CD8-positive, alpha-beta memory T cell (primary cell): ENCODE measurements around the gene UNC45B. TPM values are rescaled to one million over a fixed set of nuclear protein-coding genes. Genes with fewer than 3 reads are reported as not detected.
"Not testable (repeated sequence)": the region's sequence is repeated elsewhere in the genome, so short reads cannot be mapped to it uniquely, and the experiment has no call there.

Experiments used
- CTCF ChIA-PET: fragments of 350-600 bp; sonication (Branson Sonifier 250); formaldehyde crosslinking; loops from one replicate; lab custom pipeline; 2021; ENCODE audit warnings: antibody characterized with exemption; lab: Charles Lee
- POLR2A ChIA-PET: fragments of 350-600 bp; sonication (Branson Sonifier 250); formaldehyde crosslinking; loops from one replicate; lab custom pipeline; 2021; ENCODE audit warnings: antibody characterized with exemption; lab: Charles Lee
- DNase-seq, 5 donors: peaks; one replicate each; pipeline versions ENCODE4 v3.0.0 to v3.0.0-alpha.2; 2020 to 2022; ENCODE audit warnings: mixed read lengths in 1 of 5
- H3K27ac ChIP-seq: one replicate; pipeline ENCODE4 v1.7.0; 2013; ENCODE audit warnings: low read depth, mild to moderate bottlenecking, low read length, moderate library complexity
- H3K27me3 ChIP-seq: 2 replicates; pipeline ENCODE4 v1.7.0; 2013; ENCODE audit warnings: low read length, mild to moderate bottlenecking; ENCODE audit not compliant: insufficient read depth, poor library complexity, severe bottlenecking
- H3K36me3 ChIP-seq: 2 replicates; pipeline ENCODE4 v1.7.0; 2013; ENCODE audit warnings: mild to moderate bottlenecking, low read length, moderate library complexity; ENCODE audit not compliant: insufficient read depth
- H3K4me1 ChIP-seq: 2 replicates; pipeline ENCODE4 v1.7.0; 2013; ENCODE audit warnings: mild to moderate bottlenecking, low read length, moderate library complexity; ENCODE audit not compliant: insufficient read depth
- H3K4me3 ChIP-seq: 2 replicates; pipeline ENCODE4 v1.7.0; 2013; ENCODE audit warnings: mild to moderate bottlenecking, low read length
- H3K9me3 ChIP-seq: 2 replicates; pipeline ENCODE4 v1.7.0; 2013; ENCODE audit warnings: mild to moderate bottlenecking, low read length
- H3K27ac Mint-ChIP-seq, 8 donors: one replicate each; pipeline ENCODE4 v1.8.0; 2020 to 2021; ENCODE audit warnings: mixed read lengths in 8 of 8, mild to moderate bottlenecking in 6 of 8, inconsistent platforms in 3 of 8, moderate library complexity in 3 of 8
- H3K27me3 Mint-ChIP-seq, 2 donors: one replicate each; pipeline ENCODE4 v1.8.0; 2020 to 2021; ENCODE audit warnings: mixed read lengths in 2 of 2, mild to moderate bottlenecking in 1 of 2, moderate library complexity in 1 of 2
- H3K36me3 Mint-ChIP-seq, 3 donors: one replicate each; pipeline ENCODE4 v1.8.0; 2020 to 2021; ENCODE audit warnings: mixed read lengths in 3 of 3, inconsistent platforms in 1 of 3, mild to moderate bottlenecking in 1 of 3
- H3K4me1 Mint-ChIP-seq, 3 donors: one replicate each; pipeline ENCODE4 v1.8.0; 2020 to 2021; ENCODE audit warnings: mixed read lengths in 3 of 3, inconsistent platforms in 1 of 3, mild to moderate bottlenecking in 1 of 3
- H3K4me3 Mint-ChIP-seq, 7 donors: one replicate each; pipeline ENCODE4 v1.8.0; 2020 to 2021; ENCODE audit warnings: mixed read lengths in 7 of 7, mild to moderate bottlenecking in 6 of 7, moderate library complexity in 4 of 7, inconsistent platforms in 2 of 7
- H3K9me3 Mint-ChIP-seq, 5 donors: one replicate each; pipeline ENCODE4 v1.8.0; 2020 to 2022; ENCODE audit warnings: mixed read lengths in 5 of 5, mild to moderate bottlenecking in 3 of 5, moderate library complexity in 2 of 5, inconsistent platforms in 1 of 5
- polyA plus RNA-seq: library from polyadenylated mRNA; unstranded; fragments of 300-500 nt; fragmentation: Illumina TruSeq; gene quantifications from one replicate; pipeline ENCODE4 v1.2.3, GENCODE V29; 2021
- total RNA-seq, 2 experiments: library from RNA; stranded (reverse); gene quantifications; one replicate each; pipeline ENCODE4 v1.2.3, GENCODE V29; 2021

UNC45B gene
- total and polyA plus RNA-seq, 3 experiments from 2014 or later: 0.43 TPM; not detected in 2

- Mint-ChIP-seq H3K27ac (peak overlapping the region in 5 of 8 donors; percentile 36 to 88 (median 73)), H3K4me1 (peaks cover 8 to 23% (median 20%) of the 10 kb centered on the region in 3 donors), H3K4me3 (peak overlapping the region; percentile 84 to 93 (median 86)), H3K9me3 (no peaks in the 10 kb centered on the region), H3K27me3 (no peaks in the 10 kb centered on the region), H3K36me3 (peaks cover 0 to 23% (median 0%) of the 10 kb centered on the region in 3 donors)
- H3K27ac ChIP-seq: no peak overlapping the region
- H3K4me3 ChIP-seq: no peak overlapping the region
- H3K4me1 ChIP-seq: peaks cover 14% of the 10 kb centered on the region
- POLR2A ChIA-PET: interaction anchor here (0.9 to 1.0 kb wide), 2 partner anchors 18 to 666 kb away, joined by 4 to 8 read pairs; partner anchors contain the start of gene TAF15
- DNase-seq: no peak
- CTCF ChIA-PET: interaction anchor here (1.2 to 2.4 kb wide), 2 partner anchors 16 to 18 kb away, joined by 6 to 7 read pairs; no protein-coding TSS in a partner anchor
- no peaks in the 10 kb centered on the region for H3K27me3 ChIP-seq
- peaks cover 14% of the 10 kb centered on the region for H3K36me3 ChIP-seq
- no peaks in the 10 kb centered on the region for H3K9me3 ChIP-seq
Observed at GRCh38 chr17:35142467-35142796, 5.2 kb upstream of the UNC45B start.

- no peaks in the 10 kb centered on the region for H3K27me3 Mint-ChIP-seq
- peak overlapping the region in 1 of 7 donors; percentile 61 for H3K4me3 Mint-ChIP-seq
- Histone ChIP-seq H3K9me3 (no peaks in the 10 kb centered on the region), H3K36me3 (no peaks in the 10 kb centered on the region), H3K27ac (no peak overlapping the region), H3K4me1 (peaks cover 14% of the 10 kb centered on the region), H3K4me3 (no peak overlapping the region), H3K27me3 (no peaks in the 10 kb centered on the region)
- H3K27ac Mint-ChIP-seq: no peak overlapping the region
- no peak for DNase-seq
- ChIA-PET POLR2A (no interaction called here), CTCF (interaction anchor here (2.4 kb wide), 1 partner anchor 14 kb away, joined by 7 read pairs; no protein-coding TSS in a partner anchor)
- no peaks in the 10 kb centered on the region for H3K9me3 Mint-ChIP-seq
- peaks cover 8 to 20% (median 20%) of the 10 kb centered on the region in 3 donors for H3K4me1 Mint-ChIP-seq
- peaks cover 0 to 3% (median 0%) of the 10 kb centered on the region in 3 donors for H3K36me3 Mint-ChIP-seq
Observed at GRCh38 chr17:35144840-35145239, 2.8 kb upstream of the UNC45B start.

DNA sequence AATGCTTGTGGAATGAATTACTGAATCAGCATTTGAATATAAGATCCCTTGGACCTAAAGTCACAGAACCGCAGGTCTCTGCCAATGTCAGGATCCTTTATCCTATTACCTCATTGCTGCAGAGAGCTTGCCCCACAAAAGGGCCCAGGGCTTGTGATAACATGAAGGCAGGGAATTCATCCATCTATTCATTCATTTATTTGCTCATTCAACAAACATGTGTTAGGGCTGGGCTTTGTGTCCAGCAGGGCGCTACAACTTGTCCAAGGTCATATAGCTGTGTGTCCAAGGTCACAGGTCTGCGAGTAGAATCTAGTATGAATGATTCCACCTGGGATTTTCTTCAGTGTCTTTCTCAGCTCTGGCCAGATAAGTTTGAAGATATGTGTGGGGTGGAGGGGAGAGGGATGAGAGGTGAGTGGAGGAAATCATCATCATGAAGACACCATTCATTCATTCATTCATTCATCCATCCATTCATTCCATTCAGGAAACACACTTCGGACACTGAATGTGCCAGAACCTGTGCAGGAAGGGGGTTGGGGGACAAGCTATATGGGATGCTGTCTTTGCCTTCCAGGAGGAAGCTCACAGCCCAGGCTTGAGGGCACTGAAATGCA, 1.3 kb upstream of the UNC45B start:
- no peaks in the 10 kb centered on the region for H3K27me3 ChIP-seq
- no peak overlapping the region for H3K27ac Mint-ChIP-seq
- H3K36me3 Mint-ChIP-seq: peaks cover 0 to 3% (median 0%) of the 10 kb centered on the region in 3 donors
- no peak overlapping the region for H3K4me3 ChIP-seq
- no peaks in the 10 kb centered on the region for H3K36me3 ChIP-seq
- DNase-seq: no peak
- H3K27me3 Mint-ChIP-seq: no peaks in the 10 kb centered on the region
- no peaks in the 10 kb centered on the region for H3K9me3 ChIP-seq
- ChIA-PET CTCF (interaction anchor here (0.9 kb wide), 1 partner anchor 618 kb away, joined by 3 read pairs; no protein-coding TSS in a partner anchor), POLR2A (no interaction called here)
- no peaks in the 10 kb centered on the region for H3K9me3 Mint-ChIP-seq
- no peak overlapping the region for H3K4me3 Mint-ChIP-seq
- H3K4me1 ChIP-seq: peaks cover 4% of the 10 kb centered on the region
- H3K27ac ChIP-seq: no peak overlapping the region
- peaks cover 5 to 14% (median 9%) of the 10 kb centered on the region in 3 donors for H3K4me1 Mint-ChIP-seq

- Mint-ChIP-seq H3K27me3 (no peaks in the 10 kb centered on the region), H3K9me3 (no peaks in the 10 kb centered on the region), H3K4me1 (peaks cover 0 to 5% (median 0%) of the 10 kb centered on the region in 3 donors), H3K27ac (no peak overlapping the region), H3K36me3 (no peaks in the 10 kb centered on the region), H3K4me3 (no peak overlapping the region)
- Histone ChIP-seq H3K9me3 (no peaks in the 10 kb centered on the region), H3K4me3 (no peak overlapping the region), H3K27me3 (no peaks in the 10 kb centered on the region), H3K27ac (no peak overlapping the region), H3K36me3 (no peaks in the 10 kb centered on the region), H3K4me1 (no peaks in the 10 kb centered on the region)
- CTCF ChIA-PET: interaction anchor here (0.9 kb wide), 1 partner anchor 599 kb away, joined by 3 read pairs; no protein-coding TSS in a partner anchor
- POLR2A ChIA-PET: no interaction called here
- DNase-seq: no peak
Observed at GRCh38 chr17:35148144-35148543, 527 bp downstream of the UNC45B start.

- POLR2A ChIA-PET: no interaction called here
- Histone ChIP-seq H3K36me3 (no peaks in the 10 kb centered on the region), H3K4me1 (no peaks in the 10 kb centered on the region), H3K27me3 (no peaks in the 10 kb centered on the region), H3K27ac (no peak overlapping the region), H3K4me3 (no peak overlapping the region), H3K9me3 (no peaks in the 10 kb centered on the region)
- no peak for DNase-seq
- Mint-ChIP-seq H3K4me3 (no peak overlapping the region), H3K9me3 (no peaks in the 10 kb centered on the region), H3K27ac (no peak overlapping the region), H3K36me3 (no peaks in the 10 kb centered on the region), H3K27me3 (no peaks in the 10 kb centered on the region), H3K4me1 (no peaks in the 10 kb centered on the region)
- CTCF ChIA-PET: no interaction called here
Observed at GRCh38 chr17:35149941-35150340, 2.3 kb downstream of the UNC45B start.

DNA sequence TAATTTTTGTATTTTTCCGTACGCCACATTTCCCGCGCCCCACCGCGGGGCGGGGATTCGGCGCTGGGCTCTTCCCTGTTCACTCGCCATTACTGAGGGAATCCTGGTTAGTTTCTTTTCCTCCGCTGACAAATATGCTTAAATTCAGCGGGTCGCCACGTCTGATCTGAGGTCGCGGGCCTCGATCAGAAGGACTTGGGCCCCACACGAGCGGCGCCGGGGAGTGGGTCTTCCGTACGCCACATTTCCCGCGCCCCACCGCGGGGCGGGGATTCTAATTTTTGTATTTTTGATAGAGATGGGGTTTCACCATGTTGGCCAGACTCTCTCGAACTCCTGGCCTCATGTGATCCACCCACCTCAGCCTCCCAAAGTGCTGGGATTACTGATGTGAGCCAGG, 3.5 kb downstream of the UNC45B start:
- H3K27ac ChIP-seq, H3K4me1 Mint-ChIP-seq, H3K27me3 ChIP-seq, H3K27me3 Mint-ChIP-seq, H3K4me1 ChIP-seq, H3K4me3 Mint-ChIP-seq, H3K36me3 Mint-ChIP-seq, CTCF ChIA-PET, H3K9me3 Mint-ChIP-seq, H3K4me3 ChIP-seq, POLR2A ChIA-PET, H3K9me3 ChIP-seq, H3K36me3 ChIP-seq, DNase-seq: not testable (repeated sequence)
- H3K27ac Mint-ChIP-seq: peak overlapping the region in 1 of 8 donors; percentile 29

GRCh38 chr17:35152421-35153140, 5.0 kb downstream of the UNC45B start:
- POLR2A ChIA-PET: no interaction called here
- CTCF ChIA-PET: no interaction called here
- H3K36me3 Mint-ChIP-seq: no peaks in the 10 kb centered on the region

More at GRCh38 chr17:35152421-35153140, 5.0 kb downstream of the UNC45B start:
- Mint-ChIP-seq H3K9me3 (no peaks in the 10 kb centered on the region), H3K4me3 (no peak overlapping the region), H3K4me1 (no peaks in the 10 kb centered on the region), H3K27ac (no peak overlapping the region), H3K27me3 (no peaks in the 10 kb centered on the region)
- H3K27ac ChIP-seq: no peak overlapping the region
- no peaks in the 10 kb centered on the region for H3K4me1 ChIP-seq
- H3K36me3 ChIP-seq: no peaks in the 10 kb centered on the region
- H3K9me3 ChIP-seq: no peaks in the 10 kb centered on the region
- H3K4me3 ChIP-seq: no peak overlapping the region
- H3K27me3 ChIP-seq: no peaks in the 10 kb centered on the region
- DNase-seq: no peak
